ENCODE results near the gene INPP5J.
A peak's percentile ranks its signal among the peaks of the same experiment; 100 is the strongest.

DNA sequence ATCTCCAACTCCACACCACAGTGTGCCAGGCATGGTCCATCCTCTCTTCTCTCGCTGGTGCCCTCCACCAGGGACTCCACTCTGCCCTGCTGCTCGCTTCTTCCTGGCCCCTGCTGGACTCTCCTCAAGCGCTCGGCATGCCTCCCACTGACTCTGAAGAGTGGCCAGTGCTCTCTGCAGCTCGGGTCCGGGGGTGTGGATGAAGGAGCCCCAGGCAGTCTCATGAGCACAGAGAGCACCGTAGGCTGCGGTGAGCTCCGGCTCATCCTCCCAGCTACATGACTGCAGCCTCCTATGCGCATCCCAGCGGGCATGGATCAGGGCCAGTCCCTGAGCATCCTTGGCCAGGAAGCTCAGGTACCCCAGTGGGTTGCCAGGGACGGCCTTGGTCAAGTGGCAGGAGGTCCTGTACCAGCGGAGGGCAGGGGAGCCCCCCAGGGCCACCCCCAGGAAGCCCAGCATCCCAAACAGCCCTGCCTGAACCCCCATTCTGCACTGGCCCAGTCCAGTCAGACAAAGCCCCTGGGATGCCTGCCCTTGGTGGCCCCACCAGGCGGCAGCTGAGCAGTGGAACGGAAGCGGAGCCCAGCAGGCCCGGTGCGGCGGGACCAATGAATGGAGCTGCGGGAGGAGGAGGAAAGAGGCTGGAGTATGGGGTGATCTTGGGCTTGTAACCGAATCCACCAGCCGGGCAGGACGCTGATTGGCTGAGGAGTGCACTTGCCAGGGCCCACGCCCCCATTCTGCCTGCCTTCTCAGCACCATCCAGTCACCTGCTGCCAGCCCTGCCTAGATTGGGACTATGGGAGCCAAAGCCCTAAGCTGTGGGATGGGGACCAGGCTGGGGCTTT lies 17.3 kb downstream of the INPP5J start, which contains the start of gene PLA2G3:
- TF ChIP-seq, protein P1, sequence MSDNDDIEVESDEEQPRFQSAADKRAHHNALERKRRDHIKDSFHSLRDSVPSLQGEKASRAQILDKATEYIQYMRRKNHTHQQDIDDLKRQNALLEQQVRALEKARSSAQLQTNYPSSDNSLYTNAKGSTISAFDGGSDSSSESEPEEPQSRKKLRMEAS (CRISPR knock-in tag; IDR thresholded peaks at IDR 0.05): no peak
- TF ChIP-seq RELA (CRISPR knock-in tag; IDR thresholded peaks at IDR 0.05; ENCODE audit: borderline replicate concordance) (no peak; the same call in 1 of the 2 replicates), CTCF (IDR thresholded peaks at IDR 0.05) (no peak), SMAD3 (CRISPR knock-in tag; IDR thresholded peaks at IDR 0.05; ENCODE audit: borderline replicate concordance) (no peak; the same call in 1 of the 2 replicates), NR2C2 (CRISPR knock-in tag; IDR thresholded peaks at IDR 0.05) (no peak), FOXK1 (CRISPR knock-in tag; IDR thresholded peaks at IDR 0.05) (no peak), NFYB (CRISPR knock-in tag; conservative IDR thresholded peaks at IDR 0.05; ENCODE audit: low read depth) (peak; percentile 75), CREB1 (CRISPR knock-in tag; IDR thresholded peaks at IDR 0.05) (no peak)

Data from WTC11 (cell line).